ENCODE data around the gene AP1G1. TPM values are rescaled to one million over a fixed set of nuclear protein-coding genes. Genes with fewer than 3 reads are reported as not detected.

Gene AP1G1
- total and polyA plus RNA-seq, 2 of the 4 experiments (the other 2 are of a cell fraction) = 48.3 to 86.7 TPM

GRCh38 chr16:71852561-71852960 lies 43.9 kb upstream of the AP1G1 start:
- H3K4ac ChIP-seq (ENCODE audit: low read depth, low read length) = no peak overlapping the region
- no peak overlapping the region for H4K91ac ChIP-seq (ENCODE audit: insufficient read depth, low read depth, low read length)
- peaks cover 21% of the 10 kb centered on the region for H3K9me1 ChIP-seq (ENCODE audit: insufficient read depth, low read length)
- ATAC-seq (ENCODE audit: low read depth) (no peak), DNase-seq (no peak)
- TF ChIP-seq CEBPB (IDR thresholded peaks at IDR 0.05; ENCODE audit: low read depth, low read length) = no peak
- no peak for TF ChIP-seq MAFK (IDR thresholded peaks at IDR 0.05; ENCODE audit: low read depth, low read length)
- TF ChIP-seq USF2 (IDR thresholded peaks at IDR 0.05; ENCODE audit: low read depth, low read length) = no peak
- TF ChIP-seq MXI1 (IDR thresholded peaks at IDR 0.05; ENCODE audit: borderline replicate concordance, low read depth, low read length) = no peak
- TF ChIP-seq RAD21 (IDR thresholded peaks at IDR 0.05; ENCODE audit: low read length) = no peak
- no peak for TF ChIP-seq FOS (IDR thresholded peaks at IDR 0.05; ENCODE audit: low read depth, low read length)
- TF ChIP-seq SMC3 (IDR thresholded peaks at IDR 0.05; ENCODE audit: low read depth, low read length) = no peak
- H2AK9ac ChIP-seq (replicated peaks; ENCODE audit: low read depth, low read length, poor library complexity) = no peak overlapping the region
- no CpG with 5 or more reads among the region's 4 CpGs for WGBS, 2 experiments (ENCODE audit: extremely low coverage in 2 of 2, insufficient read length in 1 of 2)
- H3K9me3 ChIP-seq (ENCODE audit: control insufficient read depth, insufficient read depth, low read length) = no peaks in the 10 kb centered on the region
- no peak overlapping the region for H2BK120ac ChIP-seq (ENCODE audit: low read depth, low read length)
- H3K27me3 ChIP-seq (ENCODE audit: control insufficient read depth, insufficient read depth, low read length) = no peaks in the 10 kb centered on the region
- dilution Hi-C loops (cut with HindIII; ENCODE audit: low sequenced_read_pairs, unreplicated experiment) (no loop called here), intact Hi-C loops (cut with micrococcal nuclease) (no loop called here), in situ Hi-C loops (cut with MboI; ENCODE audit: low sequenced_read_pairs) (no loop called here)
- no peak overlapping the region for H4K5ac ChIP-seq (ENCODE audit: low read depth, low read length)
- no peak overlapping the region for H2BK15ac ChIP-seq (ENCODE audit: low read depth, low read length)
- H3K27ac ChIP-seq (ENCODE audit: insufficient read depth, low read length) = no peak overlapping the region
- no peak overlapping the region for H3K9ac ChIP-seq (ENCODE audit: low read depth, low read length)
- no peak overlapping the region for H2BK5ac ChIP-seq (ENCODE audit: low read depth, low read length, poor library complexity, severe bottlenecking)
- no peaks in the 10 kb centered on the region for H3K4me1 ChIP-seq (ENCODE audit: control insufficient read depth, insufficient read depth, low read length)
- H2AFZ ChIP-seq (replicated peaks; ENCODE audit: low read length, poor library complexity) = no peak overlapping the region
- BruUV-seq (replicated peaks) = no TSS peak
- CTCF ChIA-PET = no interaction called here
- peaks cover 36 to 77% of the 10 kb centered on the region in 2 experiments for H3K79me1 ChIP-seq (ENCODE audit: low read depth in 1 of 2, low read length in 2 of 2)
- no peak overlapping the region for H3K4me3 ChIP-seq (ENCODE audit: insufficient read depth, low read depth, low read length)
- H3K18ac ChIP-seq (ENCODE audit: low read depth, low read length) = no peak overlapping the region
- no peak overlapping the region for H2BK20ac ChIP-seq (ENCODE audit: low read depth, low read length)
- no peak overlapping the region for H4K8ac ChIP-seq (ENCODE audit: low read depth in 2 of 2, low read length in 2 of 2)
- no peak overlapping the region for H3K56ac ChIP-seq (ENCODE audit: extremely low read depth, insufficient read depth, low read length)
- no peak overlapping the region for H3K23ac ChIP-seq (ENCODE audit: low read depth, low read length)
- peaks cover 23% of the 10 kb centered on the region for H4K20me1 ChIP-seq (ENCODE audit: insufficient read depth, low read length)
- H3K36me3 ChIP-seq (ENCODE audit: control insufficient read depth, insufficient read depth, low read length) = peaks cover 54% of the 10 kb centered on the region
- H2AK5ac ChIP-seq (ENCODE audit: low read depth, low read length) = no peak overlapping the region
- H3K4me2 ChIP-seq (ENCODE audit: low read depth, low read length) = no peak overlapping the region
- H3K14ac ChIP-seq (replicated peaks; ENCODE audit: low read depth, low read length) = no peak overlapping the region
- POLR2A ChIA-PET (ENCODE audit: unreplicated experiment) = interaction anchor here (0.6 kb wide), 1 partner anchor 43 kb away, joined by 11 read pairs; no protein-coding TSS in a partner anchor

Measured in IMR-90 (cell line).